Measurements from ENCODE around the gene P3R3URF.

P3R3URF gene

DNA sequence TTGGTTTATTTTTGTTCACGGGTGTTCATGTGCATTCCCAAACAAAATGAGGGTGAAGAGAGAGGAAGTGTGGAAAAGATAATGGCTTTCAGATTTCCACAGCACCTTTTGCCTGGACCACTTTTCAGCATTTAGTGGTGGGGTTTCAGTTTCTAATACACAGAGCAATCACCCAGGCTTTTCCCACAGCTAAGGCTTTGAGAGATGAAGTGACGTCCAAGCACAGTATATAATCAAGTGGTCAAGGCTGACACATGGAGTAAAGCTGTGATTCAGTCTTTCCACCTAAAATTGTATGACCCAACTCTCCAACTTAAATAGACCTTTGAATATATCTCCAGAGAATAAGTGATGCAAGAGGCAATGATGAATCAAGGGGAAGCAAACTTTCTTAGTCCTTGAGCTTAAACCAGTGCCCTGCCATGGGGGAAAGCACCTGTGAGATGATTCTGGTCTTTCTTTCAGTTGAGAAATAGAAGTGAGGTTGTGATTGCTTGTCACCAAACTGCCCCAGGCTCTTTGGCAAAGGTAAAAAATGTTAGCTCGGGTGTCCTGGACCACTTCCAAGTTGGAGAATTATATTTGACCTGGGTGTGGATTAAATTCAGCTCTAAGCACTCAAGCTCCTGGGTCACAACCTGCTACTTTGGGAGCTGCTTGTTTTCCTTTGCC is 41.5 kb downstream of the P3R3URF start:
- in situ Hi-C loops (cut with MboI; ENCODE audit: low sequenced_read_pairs) = no loop called here

DNA sequence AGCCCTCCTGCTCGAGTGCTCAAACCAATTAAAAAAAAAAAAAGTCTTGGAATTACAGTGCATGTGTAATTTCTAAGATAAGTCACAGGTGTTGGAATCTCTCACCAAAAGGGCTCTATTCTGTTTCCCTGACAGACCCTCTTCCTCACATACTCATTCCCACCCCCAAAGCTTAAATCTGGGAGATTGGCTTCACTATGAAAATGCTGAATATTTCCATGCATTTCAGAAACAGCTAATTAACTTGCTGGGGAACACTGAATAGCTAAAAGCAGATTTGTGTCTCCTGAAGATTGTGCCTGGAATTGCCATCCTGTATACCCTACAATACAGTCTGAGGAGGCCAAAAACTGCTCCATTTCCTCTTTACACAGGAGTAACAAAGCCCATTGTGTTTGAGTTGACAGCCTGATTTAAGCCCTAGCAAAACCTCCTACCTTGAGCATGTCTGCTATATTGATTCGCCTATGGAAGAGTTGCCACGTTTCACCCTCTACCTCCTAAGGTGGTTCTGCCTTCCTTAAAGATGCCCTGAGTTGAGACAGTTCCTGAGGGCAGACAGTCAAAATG is 42.4 kb downstream of the P3R3URF start:
- in situ Hi-C loops (cut with MboI; ENCODE audit: low sequenced_read_pairs) = no loop called here

DNA sequence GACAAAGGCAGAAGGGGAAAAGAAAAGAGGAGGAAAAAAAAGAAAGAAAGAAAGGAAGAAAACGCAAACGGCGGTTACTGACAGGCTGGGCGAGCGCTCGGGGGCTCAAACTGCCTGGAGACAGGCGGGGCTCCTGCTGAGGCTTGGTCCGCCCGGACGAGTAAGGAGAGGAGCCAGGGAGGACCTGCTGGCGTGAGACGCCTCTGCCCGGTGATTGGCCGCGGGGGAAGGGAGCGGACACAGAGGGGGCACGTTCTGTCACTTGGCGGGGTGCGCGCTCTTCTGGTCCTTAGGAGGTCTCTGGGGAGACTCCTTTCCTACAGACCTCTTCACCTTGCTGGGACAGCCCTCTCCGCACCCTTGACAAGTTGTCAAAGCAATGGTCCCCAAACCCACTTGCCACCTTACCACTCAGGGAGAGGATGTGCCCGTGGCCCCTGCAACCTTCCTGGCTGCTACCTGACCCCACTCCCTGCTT is 43.1 kb downstream of the P3R3URF start:
- in situ Hi-C loops (cut with MboI; ENCODE audit: low sequenced_read_pairs) = no loop called here

DNA sequence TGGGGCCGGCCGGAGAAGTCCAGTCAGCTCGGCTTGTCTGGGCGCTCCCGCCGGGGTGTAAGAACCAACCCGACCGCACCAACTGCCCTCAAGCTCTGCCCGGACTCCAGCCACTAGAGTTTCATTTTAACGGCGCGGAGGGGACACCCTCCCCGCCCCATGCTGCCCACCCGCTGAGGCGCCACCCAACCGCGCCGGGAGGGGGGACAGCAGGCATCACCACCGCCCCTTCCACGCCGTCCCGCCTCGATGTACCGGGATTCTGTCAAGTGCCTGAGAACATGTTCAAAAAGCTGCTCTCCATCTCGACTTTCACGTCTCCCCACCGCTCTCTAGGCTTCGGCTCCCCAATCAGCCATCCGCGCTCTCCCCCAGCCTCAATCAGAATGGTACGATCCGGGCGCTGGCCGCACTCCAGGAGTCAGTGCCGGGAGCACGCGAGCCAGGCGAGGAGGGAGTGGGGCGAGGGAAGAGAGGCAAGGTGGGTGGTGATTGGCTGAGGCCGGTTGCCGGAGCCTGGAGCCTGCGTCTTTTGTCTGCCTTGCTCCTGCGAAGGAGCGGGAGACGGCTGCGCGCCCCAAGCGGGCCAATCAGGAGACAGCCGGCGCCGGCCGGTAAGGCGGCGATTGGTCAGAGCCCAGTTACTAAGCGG is 43.6 kb downstream of the P3R3URF start, which contains the start of gene PIK3R3:
TSS of gene PIK3R3 (minus strand) at position 101 of the 652 bp plus-strand sequence. CDS start 677 bp downstream, outside the sequence.
- in situ Hi-C loops (cut with MboI; ENCODE audit: low sequenced_read_pairs) = no loop called here

DNA sequence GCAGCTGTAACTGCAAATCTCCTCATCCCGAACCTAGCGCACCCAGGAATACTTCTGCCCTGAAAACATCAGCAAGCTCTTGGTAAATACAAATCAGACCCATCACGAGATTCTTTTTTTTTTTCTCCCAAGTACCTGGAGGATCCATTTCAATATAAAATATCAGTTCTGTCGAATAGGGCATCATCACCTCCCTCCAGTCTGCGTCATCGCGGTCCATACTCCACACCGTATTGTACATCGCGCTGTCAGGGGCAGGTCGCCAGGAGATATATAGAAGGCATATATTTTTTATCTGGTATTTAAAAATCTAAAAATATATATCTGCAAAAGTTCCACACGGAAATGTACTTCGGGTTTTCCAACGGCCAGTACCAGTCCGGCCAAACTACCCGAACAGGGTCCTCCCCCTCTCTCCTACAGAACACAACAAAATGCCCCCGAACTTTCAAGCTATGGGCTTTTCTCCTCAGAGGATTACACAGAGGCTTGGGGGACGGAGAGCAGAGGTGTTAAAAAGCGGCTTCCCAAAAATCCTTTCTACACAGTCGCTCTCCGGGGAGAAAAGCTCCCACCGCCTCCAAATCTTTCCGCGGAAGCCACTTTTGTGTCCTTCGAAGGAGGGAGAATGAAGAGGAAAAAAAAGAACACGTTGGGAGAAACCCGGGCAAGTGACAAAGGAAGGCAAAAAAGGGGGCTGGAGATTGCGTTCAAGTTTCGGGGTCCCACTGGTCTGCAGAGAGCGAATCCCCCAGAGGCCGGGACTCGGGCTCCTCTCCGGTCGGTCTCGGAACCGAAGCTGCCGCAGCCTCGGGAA is 44.4 kb downstream of the P3R3URF start:
- in situ Hi-C loops (cut with MboI; ENCODE audit: low sequenced_read_pairs) = no loop called here

DNA sequence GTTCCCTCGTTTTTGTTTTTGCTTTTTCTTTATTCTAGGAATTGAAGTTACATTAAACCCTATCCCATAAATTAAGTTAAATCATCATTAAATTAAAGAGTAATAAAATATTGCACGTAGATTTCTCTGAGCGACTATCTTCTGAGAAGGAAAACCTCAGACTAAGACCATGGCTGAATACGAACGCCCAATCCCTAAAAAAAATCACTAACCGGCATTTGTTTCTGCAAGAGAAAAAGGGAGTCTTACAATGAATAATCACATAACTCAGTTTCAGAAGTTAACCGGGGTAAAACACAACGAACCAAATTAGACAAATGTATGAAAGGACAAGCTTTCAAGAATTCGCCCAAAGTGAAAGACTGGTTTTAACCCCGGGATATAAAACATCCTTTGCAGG is 45.2 kb downstream of the P3R3URF start:
- in situ Hi-C loops (cut with MboI; ENCODE audit: low sequenced_read_pairs) = no loop called here

DNA sequence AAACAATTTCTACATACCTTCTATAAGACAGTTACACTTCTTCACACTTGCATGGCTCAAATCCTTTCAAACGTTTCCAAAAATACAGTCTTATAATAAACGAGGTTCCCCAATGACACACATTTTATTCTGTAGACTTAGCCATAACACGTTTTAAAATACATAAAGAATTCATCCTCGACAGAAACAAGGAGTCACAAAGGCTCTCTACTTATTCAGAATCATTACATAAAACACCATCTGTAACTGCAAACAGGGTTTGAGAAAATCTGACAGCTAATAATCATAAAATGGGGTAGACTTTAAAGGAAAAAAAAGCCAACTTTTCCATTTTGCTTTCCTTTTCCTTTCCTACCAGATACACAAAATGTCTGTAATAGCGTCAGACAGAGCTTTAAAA is 45.7 kb downstream of the P3R3URF start:
- in situ Hi-C loops (cut with MboI; ENCODE audit: low sequenced_read_pairs) = no loop called here

DNA sequence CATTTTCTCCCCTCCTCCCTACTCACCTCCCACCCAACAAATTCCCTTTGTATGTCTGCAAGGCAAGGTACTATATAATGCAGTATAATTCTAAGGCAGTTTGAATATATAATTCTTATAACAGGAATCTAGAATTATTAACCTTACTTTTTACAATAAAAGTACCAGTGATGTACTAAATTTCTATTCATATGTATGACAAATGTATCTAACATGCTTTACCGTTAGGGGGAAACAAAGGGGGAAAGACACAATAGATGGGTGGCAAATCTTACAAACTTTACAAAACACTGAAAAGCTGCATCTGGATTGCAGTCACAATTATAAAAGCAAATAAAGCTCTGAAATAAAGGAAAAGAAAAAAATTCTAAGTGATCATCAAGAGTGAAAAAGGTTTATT is 46.2 kb downstream of the P3R3URF start:
- in situ Hi-C loops (cut with MboI; ENCODE audit: low sequenced_read_pairs) = no loop called here

DNA sequence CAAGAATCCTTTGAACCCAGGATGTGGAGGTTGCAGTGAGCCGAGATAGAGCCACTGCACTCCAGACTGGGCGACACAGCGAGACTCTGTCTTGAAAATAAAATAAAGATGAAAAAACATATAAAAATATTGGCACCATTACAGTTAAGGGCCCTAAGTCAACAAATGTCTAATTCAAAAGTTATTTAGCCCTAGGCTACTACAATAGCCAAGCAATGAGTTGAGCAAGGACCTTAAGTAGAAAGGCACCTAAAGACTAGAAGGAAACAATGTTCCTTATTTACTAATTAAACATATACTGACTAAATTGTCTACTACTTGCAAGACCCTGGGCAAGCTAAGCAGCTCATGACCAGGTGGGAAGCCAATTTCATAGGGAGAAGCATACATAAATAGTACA is 47.9 kb downstream of the P3R3URF start:
- in situ Hi-C loops (cut with MboI; ENCODE audit: low sequenced_read_pairs) = no loop called here
